ENCODE results near the gene GPR15LG.
"Not testable (repeated sequence)": the region's sequence is repeated elsewhere in the genome, so short reads cannot be mapped to it uniquely, and the experiment has no call there.

GRCh38 chr10:84180386-84180785, 6.8 kb downstream of the GPR15LG start:
- TF ChIP-seq OSR1 (CRISPR knock-in tag; IDR thresholded peaks at IDR 0.05); CREB5 (CRISPR knock-in tag; IDR thresholded peaks at IDR 0.05; ENCODE audit: low read depth); RARB (CRISPR knock-in tag; IDR thresholded peaks at IDR 0.05); GLIS3 (CRISPR knock-in tag; IDR thresholded peaks at IDR 0.05): not testable (repeated sequence)
- TF ChIP-seq, protein P1, sequence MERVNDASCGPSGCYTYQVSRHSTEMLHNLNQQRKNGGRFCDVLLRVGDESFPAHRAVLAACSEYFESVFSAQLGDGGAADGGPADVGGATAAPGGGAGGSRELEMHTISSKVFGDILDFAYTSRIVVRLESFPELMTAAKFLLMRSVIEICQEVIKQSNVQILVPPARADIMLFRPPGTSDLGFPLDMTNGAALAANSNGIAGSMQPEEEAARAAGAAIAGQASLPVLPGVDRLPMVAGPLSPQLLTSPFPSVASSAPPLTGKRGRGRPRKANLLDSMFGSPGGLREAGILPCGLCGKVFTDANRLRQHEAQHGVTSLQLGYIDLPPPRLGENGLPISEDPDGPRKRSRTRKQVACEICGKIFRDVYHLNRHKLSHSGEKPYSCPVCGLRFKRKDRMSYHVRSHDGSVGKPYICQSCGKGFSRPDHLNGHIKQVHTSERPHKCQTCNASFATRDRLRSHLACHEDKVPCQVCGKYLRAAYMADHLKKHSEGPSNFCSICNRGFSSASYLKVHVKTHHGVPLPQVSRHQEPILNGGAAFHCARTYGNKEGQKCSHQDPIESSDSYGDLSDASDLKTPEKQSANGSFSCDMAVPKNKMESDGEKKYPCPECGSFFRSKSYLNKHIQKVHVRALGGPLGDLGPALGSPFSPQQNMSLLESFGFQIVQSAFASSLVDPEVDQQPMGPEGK (CRISPR knock-in tag; IDR thresholded peaks at IDR 0.05; ENCODE audit: borderline replicate concordance): not testable (repeated sequence)
- TF ChIP-seq, protein P2, sequence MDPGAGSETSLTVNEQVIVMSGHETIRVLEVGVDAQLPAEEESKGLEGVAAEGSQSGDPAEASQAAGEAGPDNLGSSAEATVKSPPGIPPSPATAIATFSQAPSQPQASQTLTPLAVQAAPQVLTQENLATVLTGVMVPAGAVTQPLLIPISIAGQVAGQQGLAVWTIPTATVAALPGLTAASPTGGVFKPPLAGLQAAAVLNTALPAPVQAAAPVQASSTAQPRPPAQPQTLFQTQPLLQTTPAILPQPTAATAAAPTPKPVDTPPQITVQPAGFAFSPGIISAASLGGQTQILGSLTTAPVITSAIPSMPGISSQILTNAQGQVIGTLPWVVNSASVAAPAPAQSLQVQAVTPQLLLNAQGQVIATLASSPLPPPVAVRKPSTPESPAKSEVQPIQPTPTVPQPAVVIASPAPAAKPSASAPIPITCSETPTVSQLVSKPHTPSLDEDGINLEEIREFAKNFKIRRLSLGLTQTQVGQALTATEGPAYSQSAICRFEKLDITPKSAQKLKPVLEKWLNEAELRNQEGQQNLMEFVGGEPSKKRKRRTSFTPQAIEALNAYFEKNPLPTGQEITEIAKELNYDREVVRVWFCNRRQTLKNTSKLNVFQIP (CRISPR knock-in tag; IDR thresholded peaks at IDR 0.05; ENCODE audit: borderline replicate concordance, low read depth): not testable (repeated sequence)

Data from SK-N-SH treated with all-trans-retinoic acid at 6 μM for 48 hours (cell line).